ENCODE results near the gene RCVRN.

The RCVRN gene

DNA sequence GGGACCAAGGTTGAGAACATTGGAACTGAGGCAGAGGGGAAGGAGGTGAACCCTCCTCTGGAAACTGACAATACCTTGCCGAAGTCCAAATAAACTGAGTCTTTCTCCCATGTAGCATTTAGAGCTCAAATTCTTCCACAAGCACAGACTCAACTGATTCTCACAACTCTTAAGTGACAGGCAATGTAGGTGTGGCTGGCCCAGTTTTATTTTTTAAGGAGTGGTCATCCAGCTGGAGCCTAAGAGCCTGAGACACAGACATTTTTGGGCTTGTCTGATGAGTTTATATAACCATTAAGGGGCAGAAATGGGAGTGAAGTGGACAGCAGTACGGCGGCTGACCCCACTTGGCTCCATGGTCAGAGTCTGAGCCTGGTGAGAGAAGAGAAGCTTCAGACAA is 10.8 kb downstream of the RCVRN start:
- TF ChIP-seq, protein P1, sequence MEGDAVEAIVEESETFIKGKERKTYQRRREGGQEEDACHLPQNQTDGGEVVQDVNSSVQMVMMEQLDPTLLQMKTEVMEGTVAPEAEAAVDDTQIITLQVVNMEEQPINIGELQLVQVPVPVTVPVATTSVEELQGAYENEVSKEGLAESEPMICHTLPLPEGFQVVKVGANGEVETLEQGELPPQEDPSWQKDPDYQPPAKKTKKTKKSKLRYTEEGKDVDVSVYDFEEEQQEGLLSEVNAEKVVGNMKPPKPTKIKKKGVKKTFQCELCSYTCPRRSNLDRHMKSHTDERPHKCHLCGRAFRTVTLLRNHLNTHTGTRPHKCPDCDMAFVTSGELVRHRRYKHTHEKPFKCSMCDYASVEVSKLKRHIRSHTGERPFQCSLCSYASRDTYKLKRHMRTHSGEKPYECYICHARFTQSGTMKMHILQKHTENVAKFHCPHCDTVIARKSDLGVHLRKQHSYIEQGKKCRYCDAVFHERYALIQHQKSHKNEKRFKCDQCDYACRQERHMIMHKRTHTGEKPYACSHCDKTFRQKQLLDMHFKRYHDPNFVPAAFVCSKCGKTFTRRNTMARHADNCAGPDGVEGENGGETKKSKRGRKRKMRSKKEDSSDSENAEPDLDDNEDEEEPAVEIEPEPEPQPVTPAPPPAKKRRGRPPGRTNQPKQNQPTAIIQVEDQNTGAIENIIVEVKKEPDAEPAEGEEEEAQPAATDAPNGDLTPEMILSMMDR (IDR thresholded peaks at IDR 0.05; ENCODE audit: low read length, missing control alignments), result no peak
- no peak overlapping the region for H3K4me3 ChIP-seq (replicated peaks; ENCODE audit: low read depth, low read length)
- no peak for DNase-seq (ENCODE audit: low read depth)

DNA sequence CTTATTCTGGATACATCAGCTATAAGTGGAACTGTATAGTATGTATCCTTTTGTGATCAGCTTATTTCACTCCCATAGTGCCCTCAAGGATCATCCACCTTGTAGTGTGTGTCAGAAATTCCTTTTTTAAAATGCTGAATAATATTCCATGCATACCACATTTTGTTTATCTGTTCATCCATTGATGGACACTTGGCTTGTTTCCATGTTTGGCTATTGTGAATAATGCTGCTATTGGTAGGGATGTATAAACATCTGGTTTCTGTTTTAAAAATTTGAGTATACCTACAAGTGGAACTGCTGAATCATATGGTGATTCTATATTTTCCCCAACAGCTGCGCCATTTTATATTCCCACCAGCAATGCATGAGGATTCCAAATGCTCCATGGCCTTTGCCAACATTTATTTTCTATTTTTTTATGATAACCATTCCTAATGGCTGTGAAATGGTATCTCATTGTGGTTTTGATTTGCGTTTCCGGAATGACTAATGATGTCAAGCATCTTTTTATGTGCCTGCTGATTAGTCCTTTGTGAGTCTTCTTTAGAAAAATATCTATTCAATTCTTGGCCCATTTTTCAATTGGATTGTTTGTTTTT is 11.6 kb downstream of the RCVRN start:
- H3K4me3 ChIP-seq (replicated peaks; ENCODE audit: low read depth, low read length), result no peak overlapping the region
- DNase-seq (ENCODE audit: low read depth), result peak; percentile 41
- TF ChIP-seq, protein P1 (IDR thresholded peaks at IDR 0.05; ENCODE audit: low read length, missing control alignments), result no peak

DNA sequence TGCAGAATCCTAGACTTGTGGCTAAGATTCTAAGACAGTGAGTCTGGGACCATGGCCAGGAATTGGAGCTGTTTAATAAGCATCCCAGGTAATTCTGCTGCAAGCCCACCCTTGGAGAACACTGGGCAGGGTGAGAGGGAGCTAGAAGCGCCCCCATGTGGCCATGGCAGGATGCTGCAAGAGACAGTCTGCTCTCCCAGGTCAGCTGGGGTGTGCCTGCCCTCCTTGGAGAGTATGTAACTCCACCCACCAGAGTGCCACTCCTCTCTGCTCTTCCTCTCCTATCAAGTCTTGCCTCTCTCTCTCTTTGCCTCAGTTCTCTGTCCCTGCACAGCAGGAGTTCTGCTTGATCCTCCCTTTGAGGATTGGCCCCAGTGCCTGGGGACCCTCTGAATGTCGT is 14.9 kb downstream of the RCVRN start:
- no peak for DNase-seq (ENCODE audit: low read depth)
- H3K4me3 ChIP-seq (replicated peaks; ENCODE audit: low read depth, low read length), result no peak overlapping the region
- TF ChIP-seq, protein P1 (IDR thresholded peaks at IDR 0.05; ENCODE audit: low read length, missing control alignments), result peak; percentile 41

DNA sequence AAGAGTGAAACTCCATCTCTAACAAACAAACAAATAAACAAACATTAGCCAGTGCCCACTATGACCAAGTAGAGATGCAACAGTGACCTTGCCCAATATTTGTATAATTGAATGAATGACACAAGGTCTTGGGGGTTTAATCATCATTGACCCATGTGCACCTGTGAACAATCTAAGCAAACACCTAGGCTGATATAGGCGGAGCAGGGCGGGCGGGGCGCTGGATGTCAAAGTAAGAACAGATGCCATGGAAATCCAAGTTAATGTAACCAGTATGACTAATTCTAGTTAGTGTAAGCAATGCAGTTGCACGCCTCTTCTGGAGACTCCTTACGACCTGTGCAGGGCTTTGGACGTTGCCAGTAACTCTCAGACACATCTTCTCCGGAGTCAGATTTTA is 17.6 kb downstream of the RCVRN start:
- TF ChIP-seq, protein P1 (IDR thresholded peaks at IDR 0.05; ENCODE audit: low read length, missing control alignments), result no peak
- no peak overlapping the region for H3K4me3 ChIP-seq (replicated peaks; ENCODE audit: low read depth, low read length)
- no peak for DNase-seq (ENCODE audit: low read depth)

DNA sequence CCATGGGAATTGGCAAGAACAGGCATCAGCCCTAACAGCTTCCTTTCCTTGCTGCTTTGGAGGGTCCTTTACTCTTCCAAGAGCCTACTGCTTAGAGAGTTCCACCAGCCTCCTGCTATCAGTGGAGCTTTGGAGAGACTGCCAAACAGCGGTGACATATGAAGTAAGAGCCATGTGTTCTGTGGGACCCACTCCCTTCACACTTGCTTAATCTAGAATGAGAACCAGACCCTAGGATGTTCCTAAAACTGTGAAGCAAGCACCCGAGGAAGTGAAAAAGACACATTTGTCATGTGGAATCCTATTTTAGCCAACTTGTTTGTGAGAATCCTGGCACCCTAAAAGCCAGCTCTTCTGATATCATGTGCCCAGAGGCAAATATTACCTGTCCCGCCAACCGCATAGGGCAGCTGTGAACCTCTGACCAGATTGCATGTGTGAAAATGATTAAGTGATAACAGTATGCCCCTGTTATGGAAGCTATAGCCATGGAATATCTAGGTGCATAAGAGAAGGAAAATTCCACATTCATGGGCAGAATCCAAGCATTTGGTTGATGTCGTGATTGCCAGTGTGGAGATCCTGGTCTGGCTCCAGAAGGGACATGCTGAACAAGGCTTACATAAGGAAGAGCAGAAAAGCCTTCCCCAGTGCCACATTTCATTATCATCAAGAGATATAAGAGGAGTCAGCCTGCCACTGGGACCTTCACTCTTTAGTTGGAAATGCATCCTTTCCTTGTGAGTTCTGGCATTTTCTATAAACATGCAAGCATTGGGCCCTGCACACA is 18.7 kb downstream of the RCVRN start:
- TF ChIP-seq, protein P1 (IDR thresholded peaks at IDR 0.05; ENCODE audit: low read length, missing control alignments), result no peak
- DNase-seq (ENCODE audit: low read depth), result no peak

DNA sequence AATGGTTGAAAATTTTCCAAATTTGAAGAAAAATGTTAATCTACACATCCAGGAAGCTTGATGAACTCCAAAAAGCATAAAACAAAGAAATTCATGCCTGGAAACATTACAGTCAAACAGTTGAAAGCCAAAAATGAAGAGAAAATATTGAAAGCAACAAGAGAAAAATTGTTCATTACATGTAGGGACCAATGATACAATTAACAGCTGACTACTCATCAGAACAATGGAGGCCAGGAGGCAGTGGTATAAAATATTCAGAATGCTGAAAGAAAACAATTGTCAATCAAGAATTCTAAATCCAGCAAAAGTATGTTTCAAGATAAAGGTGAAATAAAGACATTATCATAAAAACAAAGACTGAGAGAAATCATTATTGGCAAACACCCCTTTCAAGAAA is 21.6 kb downstream of the RCVRN start:
- TF ChIP-seq, protein P1 (IDR thresholded peaks at IDR 0.05; ENCODE audit: low read length, missing control alignments), result no peak
- no peak for DNase-seq (ENCODE audit: low read depth)

More for the DNA sequence above, 18.7 kb downstream of the RCVRN start:
- no peak overlapping the region for H3K4me3 ChIP-seq (replicated peaks; ENCODE audit: low read depth, low read length)

More for the DNA sequence above, 21.6 kb downstream of the RCVRN start:
- no peak overlapping the region for H3K4me3 ChIP-seq (replicated peaks; ENCODE audit: low read depth, low read length)

All from fibroblast of pulmonary artery (primary cell).